GM18861 (cell line): Measurements from ENCODE around the gene FRMD4A.
"Not testable (repeated sequence)": the region's sequence is repeated elsewhere in the genome, so short reads cannot be mapped to it uniquely, and the experiment has no call there.

Source experiments
- ATAC-seq: cut with Tn5 transposase; IDR thresholded peaks from one replicate; pipeline ENCODE4 v1.9.1; 2021; ENCODE audit not compliant: unreplicated experiment

FRMD4A gene

DNA sequence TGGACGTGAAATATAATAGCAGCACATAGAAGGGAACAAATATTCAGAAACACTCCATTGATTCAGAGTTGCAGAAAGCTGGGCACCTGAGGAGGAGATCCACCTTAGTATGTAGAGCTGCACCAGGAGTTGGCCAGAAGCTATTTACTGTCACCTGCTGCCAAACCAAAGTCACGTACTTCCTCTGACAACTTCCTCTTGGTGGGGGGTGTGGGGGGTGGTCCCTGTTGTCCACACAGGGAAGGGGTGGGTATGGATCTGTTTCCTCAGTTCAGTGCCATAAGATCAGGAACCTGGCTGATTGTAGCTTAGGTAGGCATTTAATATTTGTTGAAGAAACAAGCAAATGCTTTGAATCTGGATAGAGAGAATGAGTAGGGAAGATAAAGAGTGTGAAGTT is 264.6 kb downstream of the FRMD4A start:
- ATAC-seq, result no peak

DNA sequence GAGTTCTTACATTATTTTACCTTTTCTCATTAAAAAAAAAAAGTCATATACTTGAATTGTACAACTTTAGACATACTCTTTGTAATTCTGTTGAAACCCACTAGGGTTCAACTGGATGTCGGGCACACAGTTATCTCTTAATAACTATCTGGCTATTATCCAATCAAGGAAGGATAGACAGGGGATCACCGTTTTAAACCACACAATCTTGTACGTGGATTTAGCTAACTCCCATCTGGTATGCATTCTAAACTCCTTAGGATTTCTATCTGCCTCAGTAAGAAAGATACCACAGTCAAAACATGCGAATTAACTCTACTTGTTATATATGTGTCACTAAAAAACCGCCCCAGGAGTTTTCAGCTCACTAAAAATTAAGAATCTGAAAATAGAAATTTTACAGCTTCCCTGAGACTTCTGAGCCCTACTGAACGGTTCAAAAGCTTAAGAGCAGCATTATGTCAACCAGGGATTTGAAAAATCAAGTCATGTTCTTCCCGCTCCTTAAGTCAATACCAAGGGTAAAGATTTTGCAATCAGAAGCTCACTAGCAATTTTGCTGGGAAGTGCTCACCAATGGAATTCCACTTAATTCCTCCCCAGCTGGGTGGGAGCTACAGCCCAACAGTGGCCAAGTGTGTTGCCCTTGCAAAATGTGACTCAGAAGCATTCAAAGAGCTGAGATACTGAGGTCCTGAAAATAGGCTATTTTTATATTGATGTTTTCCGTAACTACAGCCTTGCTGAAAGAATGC is 267.0 kb downstream of the FRMD4A start:
- ATAC-seq, result no peak

DNA sequence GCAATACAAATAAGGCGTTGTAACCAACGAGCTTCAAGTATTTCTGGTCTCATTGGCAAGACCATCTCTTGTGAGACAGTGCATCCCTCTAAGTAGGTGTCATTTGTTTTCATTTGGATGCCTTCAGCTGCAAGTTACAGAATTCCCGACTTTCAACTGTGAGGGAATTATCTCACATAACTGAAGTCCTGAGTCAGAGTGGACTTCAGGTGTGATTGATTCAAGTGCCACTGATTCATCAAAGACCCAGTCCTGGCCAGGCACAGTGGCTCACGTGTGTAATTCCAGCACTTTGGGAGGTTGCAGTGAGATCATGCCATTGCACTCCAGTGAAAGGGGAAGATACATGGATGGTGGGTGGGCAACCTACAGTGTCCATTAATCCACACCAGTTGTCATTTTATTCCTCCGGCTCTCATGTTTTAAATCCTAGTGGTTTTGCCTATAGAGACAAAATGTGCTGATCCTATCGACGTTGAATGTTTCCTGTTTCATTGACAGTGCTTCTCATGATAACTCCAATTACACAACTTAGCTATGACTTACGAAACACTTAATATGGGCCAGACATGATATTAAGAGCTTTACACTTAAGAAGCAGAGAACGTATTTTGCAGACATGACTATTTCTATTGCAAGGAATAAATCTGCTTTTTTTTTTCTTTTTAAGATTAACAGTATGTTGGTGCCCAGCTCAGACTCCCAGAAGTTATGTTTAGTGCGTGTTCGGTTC is 268.0 kb downstream of the FRMD4A start:
- ATAC-seq, result no peak

DNA sequence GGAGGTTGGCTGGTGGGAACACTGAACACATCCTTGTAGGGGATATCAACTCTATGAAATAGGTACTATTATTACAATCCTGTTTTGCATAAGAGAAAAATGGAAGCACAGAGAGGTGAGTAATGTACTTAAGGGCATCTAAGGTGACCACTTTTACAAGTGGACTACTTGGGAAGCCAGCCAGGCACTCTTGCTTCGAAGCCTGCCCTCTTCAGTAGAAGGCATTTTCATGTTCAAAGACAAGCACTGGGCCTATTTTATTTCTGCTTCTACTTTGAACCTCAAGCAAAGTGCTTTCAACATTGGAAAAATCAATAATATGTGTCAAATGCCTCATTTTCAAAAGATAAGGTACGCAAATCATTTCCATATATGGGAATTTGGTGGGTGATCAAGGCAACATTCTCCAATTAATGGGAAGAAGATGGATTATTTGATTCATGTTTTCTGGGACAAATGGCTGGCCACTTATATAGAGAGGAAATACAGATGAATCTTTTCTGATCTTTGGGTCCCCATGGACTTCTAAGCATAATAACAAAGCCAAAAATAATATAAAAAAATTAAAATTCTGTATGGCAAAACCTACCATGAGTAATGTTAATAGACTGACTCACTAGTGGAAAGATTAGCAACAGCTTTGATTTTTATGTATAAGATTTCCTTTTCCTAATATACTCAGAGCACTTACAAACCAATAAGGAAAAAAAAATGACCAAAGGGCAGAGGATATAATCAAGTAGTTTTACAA is 270.2 kb downstream of the FRMD4A start:
- ATAC-seq, result no peak

DNA sequence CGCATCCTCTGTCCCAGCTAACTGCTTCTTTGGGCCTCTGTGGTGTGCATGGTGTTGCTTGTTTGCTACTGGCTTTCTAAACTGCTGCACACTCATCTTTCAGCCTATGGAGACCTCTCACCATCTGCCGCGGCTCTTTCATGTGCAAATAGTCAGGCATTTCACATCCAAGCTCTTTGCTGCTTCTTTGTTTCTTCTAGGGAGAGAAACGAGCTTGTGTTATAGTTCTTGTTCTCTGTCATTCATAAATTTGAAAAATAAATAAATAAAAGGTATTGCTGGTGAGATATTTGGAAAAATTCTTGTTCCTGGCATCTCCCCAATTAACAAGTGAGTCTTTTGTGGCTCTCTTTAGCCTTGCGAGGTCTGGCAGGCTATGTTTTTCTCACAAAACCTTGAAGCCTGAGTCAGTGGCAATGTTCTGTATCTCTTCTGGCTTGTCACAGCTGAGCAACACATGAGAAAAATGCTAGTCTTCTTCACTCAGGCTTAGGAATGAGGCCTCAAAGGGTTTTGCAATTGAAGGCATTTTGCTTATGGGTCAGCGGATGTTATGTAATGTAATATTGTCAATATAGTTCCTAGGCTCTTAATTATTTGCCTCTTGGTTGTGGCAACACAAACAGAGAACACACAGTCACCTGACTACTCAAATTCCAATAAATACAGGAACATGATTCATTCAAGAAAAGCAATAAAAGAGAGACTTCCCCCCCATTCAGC is 274.0 kb downstream of the FRMD4A start:
- ATAC-seq, result no peak

DNA sequence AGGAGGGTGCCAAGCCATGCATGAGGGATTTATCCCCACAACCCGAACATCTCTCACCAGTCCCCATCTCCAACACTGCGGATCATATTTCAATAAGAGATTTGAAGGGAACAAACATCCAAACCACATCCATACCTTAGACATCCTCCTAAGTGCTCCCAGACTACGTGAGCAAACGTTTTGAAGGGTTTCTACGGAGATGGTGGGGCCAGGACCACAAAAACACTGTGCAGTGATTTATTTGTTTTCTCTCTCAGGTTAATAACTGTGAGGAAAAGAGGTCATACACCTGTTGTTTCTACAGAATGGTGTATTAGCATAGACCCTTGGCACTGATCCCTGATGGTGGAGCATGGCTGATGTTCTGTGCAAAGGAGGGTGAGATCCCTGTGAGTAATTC is 277.8 kb downstream of the FRMD4A start:
- ATAC-seq, result no peak

DNA sequence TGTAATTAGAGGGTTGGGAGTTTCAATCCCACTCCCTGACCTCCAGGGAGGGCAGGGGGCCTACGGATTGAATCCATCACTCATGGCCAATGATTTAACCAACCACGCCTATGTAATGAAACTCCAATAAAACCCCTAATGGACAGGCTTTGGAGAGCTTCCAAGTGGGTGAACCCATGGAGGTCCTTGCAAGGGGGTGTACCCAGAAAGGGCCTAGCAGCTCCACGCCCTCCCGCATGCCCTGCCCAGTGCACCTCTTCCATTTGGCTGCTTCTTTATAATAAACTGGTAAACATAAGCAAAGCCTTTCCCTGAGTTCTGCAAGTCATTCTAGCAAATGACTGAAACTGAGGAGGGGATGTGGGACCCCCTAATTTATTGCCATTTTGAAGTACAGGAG is 280.1 kb downstream of the FRMD4A start:
- ATAC-seq, result no peak

DNA sequence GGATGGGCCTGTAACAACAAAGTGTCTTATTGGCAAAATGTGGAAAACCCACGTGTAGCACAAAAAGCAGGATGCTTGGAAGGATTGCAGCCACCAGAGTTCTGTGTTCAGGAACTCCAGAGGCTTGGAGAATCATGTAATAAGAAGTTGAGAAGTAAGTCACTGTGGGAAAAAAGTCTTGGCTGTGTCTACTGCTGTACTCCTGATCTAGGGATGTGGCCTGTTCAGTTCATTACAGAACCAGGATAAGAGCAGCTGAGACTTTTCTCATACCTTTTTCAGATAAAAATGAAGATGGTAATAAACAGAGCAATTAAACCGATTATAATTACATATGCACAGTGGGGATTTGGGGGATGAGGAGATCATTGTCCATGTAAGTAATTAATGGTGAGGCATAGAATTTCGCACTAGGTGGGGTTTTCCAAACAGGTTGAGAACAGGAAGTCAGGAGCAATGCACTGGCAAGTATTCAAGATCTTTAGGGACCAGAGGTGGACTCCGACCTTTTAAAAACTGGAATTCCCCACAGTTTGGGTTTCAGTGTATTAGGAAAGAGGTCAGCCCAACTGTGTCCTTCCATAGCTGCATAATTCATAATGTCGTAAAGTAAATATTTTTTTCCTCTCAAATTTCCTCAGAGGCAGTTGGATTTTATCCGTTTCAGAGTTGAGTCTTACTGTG is 281.7 kb downstream of the FRMD4A start:
- ATAC-seq, result no peak

DNA sequence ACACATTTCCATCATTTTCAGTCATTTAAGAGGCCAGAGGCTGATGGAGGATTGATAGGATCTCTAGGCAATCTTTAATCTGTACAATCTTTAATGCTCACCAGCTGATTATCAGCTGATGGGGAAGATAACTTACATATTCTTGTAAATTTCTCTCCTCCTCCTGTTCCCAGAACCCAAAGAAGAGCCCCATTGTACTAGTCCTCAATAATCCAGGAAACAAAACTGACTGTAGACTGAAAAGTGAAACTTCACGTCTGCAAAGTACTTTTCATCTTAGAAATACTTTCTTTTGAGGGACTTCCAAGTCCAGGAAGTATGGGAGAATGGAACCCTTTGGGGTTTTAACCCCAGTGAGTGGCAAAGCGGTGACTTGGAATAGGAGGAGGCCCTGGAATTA is 283.3 kb downstream of the FRMD4A start:
- ATAC-seq, result no peak

DNA sequence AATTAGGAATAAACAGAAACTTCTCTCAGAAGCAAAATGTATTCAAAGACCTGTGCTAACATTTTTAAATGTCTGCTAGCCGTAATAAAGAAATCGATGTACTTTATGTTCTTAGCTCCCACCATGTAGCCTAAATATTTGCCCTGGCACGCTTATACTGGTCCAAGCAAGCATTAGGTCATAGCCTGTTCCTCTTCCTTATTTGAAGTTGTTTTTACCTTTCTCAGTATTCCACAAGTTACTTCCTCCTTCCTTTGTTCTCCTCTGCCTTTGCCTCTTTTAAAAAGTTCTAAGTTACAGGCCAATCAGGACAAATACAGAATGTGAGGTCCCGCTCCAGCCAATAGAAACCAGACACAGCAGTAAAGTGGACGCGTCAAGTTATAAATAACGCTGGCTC is 288.7 kb downstream of the FRMD4A start:
- ATAC-seq, result not testable (repeated sequence)

DNA sequence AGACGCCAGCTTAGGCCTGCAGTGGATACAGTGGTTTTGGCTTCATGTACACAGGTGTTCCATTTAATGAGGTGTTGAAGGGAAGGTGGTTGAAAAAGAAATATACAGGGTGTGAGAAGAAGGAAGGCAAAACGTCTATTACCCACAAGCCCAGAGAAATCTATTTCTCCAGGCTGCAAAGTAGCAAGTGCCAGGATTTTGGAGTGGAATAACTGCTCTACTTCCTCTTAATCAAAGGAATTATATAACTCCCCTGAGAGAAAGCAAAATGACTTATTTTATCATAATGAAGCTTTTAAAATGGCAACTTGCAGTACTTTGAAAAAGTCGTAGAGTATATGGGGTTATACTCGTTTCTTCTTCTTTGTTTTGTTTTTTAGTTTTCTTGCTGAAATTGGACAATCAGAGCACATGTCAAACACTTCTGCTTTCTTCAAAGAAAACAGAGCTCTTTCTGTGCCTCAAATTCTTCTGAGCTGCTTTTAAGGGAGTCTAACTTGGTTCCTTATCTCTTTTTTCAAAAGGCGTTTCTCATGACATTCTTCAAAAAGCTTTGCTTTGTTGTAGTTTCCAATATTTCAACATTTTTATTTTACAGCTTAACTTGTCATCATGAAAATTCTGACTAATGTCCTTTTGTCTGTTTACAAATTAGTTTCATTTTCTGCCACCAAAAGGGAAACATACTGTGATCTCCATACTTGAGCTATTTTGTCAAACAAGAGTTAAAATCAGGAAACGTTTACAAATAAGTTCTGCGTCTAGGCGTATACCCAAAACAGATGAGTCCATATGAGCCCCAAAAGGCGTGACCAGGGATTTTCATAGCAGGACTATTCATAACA is 289.7 kb downstream of the FRMD4A start:
- ATAC-seq, result no peak

DNA sequence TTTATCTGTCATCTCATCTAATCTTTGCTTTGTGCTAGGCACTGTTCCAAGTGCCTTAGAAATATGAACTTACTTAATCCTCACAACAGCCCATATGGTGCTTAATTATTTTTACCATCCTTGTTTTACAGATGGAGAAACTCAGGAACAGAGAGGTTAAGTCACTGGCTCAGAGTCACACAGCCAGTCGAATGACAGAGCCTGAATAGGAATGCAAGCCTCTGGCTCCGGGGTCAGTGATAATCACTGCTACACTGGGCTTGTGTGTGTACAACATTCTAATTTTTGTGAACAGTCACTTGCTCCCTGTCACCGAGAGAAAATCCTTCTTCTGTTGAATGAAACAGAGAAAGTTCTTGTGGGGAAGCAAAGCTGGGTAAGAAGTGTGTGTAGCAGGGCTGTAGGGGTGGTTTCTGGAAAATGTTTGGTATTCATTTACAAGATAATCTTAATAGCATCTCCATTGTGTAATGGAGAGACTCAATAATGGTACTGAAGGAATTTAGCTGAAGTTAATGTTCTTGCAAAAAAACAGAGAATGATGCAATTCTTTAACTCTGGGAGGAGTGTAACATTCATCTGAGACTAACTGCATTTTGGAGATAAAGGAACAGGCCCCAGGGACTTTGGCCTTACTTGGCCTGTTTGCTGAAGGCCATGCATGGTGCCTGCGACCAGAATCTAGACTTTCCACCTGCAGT is 290.6 kb downstream of the FRMD4A start:
- ATAC-seq, result no peak

DNA sequence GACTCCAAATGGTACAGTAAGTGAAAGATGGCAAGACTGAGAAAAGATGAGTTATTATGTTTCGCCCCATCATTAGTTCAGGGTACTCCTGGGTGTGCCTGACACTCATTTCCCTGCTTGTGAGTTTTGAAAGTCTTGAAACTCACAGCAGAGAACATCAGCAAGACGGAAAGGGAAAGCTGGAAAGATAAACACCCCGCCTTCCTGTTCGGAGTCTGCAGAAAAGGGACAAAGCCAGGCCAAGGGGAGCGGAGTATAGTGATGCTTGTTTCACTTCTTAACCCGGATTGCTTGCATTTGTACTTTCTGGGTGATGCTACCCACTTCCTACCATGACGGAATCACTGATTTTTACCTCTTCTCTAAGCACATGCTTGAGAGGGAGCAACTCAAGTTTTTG is 294.5 kb downstream of the FRMD4A start:
- no peak for ATAC-seq

DNA sequence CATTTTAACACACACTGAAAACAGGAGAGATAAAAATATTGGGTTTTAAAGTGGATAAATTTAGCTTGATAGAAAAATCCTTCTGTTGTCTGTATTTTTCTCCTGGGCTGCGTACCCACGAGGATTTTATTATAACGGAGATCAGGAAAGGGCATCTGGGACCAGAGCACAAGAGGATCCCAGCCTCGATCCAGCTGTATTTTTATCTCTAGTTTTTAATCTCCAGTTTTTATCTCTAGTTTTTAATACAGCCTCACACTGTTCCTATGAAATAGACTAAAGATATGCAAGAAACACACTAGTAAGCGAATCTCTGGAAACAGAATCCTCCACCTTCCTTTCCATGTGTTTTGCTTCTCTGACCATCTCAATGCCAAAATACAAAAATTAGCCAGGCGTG is 295.2 kb downstream of the FRMD4A start:
- no peak for ATAC-seq

DNA sequence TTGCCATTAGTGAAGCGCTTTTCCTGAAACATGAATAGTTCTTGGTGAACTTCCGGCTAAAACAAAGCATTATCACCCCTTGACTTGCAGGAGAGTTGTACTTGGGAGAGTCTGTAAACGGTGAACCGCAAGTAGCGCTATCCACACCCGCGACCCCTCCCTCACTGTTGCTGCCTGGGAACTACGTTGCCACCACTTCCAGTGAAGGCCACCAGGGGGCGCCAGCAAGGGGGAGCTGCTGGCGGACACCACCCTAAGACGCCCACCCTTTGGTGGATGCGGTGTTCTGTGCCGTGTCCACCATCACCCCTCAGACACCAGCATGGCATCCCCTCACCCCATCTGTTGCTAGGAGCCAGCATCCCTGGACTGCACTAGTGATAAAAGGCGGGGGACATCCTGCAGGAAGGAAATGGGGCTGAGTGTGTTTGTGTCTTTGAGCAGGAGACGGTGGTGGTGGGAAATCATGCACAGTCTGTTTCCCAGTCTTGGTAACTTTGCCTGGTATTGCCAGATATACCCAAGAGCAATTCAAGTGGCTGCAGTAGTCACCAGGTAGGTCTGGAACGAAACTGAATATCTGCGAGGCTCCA is 298.2 kb downstream of the FRMD4A start:
- no peak for ATAC-seq

DNA sequence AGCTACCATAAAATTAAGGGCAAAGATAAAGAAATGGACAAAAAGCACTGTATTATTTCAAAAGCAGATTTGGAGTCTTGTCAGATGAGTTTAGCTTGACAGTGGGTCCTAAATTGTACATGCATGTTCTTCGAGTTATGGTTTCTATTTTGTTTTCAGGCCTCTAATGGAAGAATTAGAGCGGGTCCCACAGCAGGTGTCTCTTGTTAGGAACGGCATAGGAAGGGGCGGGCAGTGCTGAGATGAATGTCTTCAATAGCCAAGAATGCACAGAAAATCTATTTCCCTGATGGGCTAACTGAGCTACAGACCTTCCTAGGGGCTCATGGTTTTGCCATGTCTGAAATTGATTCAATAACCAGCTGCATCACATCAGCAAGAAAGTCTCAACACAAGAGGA is 304.4 kb downstream of the FRMD4A start:
- no peak for ATAC-seq

DNA sequence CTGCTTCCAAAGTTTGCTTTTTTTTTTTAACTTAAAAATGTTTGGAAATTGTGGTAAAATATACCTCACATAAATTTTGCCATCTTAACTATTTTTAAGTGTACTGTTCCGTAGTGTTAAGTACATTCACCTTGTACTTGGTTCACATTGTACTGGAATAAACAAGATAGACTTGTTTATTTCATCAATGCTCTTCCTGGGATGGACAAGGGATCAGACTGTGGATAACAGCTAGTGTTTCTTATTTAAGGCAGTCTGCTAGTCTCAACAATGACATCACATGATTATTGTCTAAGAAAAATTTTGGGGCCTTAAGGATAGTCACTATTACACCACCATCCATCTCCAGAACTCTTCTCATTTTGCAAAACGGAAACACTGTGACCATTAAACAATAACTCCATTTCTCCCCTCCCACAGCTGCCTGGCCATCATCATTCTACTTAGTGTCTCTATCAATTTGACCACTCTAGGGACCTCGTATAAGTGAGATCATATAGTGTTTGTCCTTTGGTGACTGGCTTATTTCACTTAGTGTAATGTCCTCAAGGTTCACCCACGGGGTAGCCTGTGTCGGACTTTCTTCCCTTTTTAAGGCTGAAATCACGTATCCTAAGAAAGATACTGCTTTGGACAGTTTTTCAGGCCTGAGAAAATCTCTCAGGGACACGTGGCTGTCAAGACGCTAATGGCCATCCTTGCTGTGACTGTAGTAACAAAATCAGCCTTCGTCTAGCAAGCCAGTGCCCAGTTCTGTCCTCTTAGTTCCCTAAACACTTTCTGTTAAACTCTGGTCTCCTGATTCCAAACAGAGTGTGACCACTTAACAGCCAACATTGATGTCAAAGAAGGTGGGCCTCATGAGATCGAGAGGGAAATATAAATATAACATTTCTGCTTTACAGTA is 305.2 kb downstream of the FRMD4A start:
- no peak for ATAC-seq
